ENCODE data around the gene DLG2. TPM values are rescaled to one million over a fixed set of nuclear protein-coding genes. Genes with fewer than 3 reads are reported as not detected.

The DLG2 gene
- total and polyA plus RNA-seq, 4 donors, result 1.3 to 23.3 (median 10.9) TPM

DNA sequence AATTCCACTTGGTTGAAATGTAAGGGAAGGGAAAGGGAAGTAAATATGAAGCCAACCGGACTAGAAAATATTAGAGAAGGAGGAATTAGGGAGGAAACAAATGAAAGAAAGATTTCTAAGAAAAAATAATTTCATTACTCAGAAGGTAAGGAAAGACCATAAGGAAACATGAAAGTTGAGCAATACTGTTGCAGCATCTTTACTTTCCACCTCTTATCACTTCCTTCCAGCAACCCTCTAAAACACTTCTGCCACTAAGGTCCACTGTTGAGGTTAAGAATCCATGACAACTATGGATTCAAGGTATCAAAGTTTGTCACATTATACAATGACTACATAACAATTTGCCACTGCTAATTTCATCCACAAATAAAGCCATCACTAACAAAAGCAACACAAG lies 308.6 kb downstream of the DLG2 start:
- no peak for DNase-seq
- Histone ChIP-seq H3K4me1 (ENCODE audit: control insufficient read depth in 1 of 2, insufficient read depth in 2 of 2, low read length in 2 of 2) (no peaks in the 10 kb centered on the region), H3K27me3 (ENCODE audit: control insufficient read depth in 1 of 2, insufficient read depth in 2 of 2, low read length in 1 of 2) (no peaks in the 10 kb centered on the region), H3K27ac (ENCODE audit: low read depth in 1 of 2, low read length in 2 of 2) (no peak overlapping the region), H3K36me3 (ENCODE audit: control insufficient read depth in 1 of 2, insufficient read depth in 2 of 2, low read length in 1 of 2) (no peaks in the 10 kb centered on the region), H3K4me3 (ENCODE audit: low read length in 2 of 2) (no peak overlapping the region), H3K9me3 (ENCODE audit: control insufficient read depth, low read length) (no peaks in the 10 kb centered on the region)
- no peak for ATAC-seq (ENCODE audit: low FRiP score)
- intact Hi-C loops (cut with DNase I), result no loop called here
- 27 to 28% methylated on average over 1 of the region's 1 CpG for WGBS, 2 donors

GRCh38 chr11:85316967-85317366 lies 310.2 kb downstream of the DLG2 start:
- intact Hi-C loops (cut with DNase I), result no loop called here
- Histone ChIP-seq H3K4me1 (ENCODE audit: control insufficient read depth in 1 of 2, insufficient read depth in 2 of 2, low read length in 2 of 2) (no peaks in the 10 kb centered on the region), H3K27ac (ENCODE audit: low read depth in 1 of 2, low read length in 2 of 2) (no peak overlapping the region), H3K27me3 (ENCODE audit: control insufficient read depth in 1 of 2, insufficient read depth in 2 of 2, low read length in 1 of 2) (no peaks in the 10 kb centered on the region), H3K4me3 (ENCODE audit: low read length in 2 of 2) (no peak overlapping the region), H3K36me3 (ENCODE audit: control insufficient read depth in 1 of 2, insufficient read depth in 2 of 2, low read length in 1 of 2) (no peaks in the 10 kb centered on the region), H3K9me3 (ENCODE audit: control insufficient read depth, low read length) (no peaks in the 10 kb centered on the region)
- DNase-seq (no peak), ATAC-seq (ENCODE audit: low FRiP score) (no peak)
- whole genome bisulfite sequencing, 2 donors, result 76 to 80% methylated on average over 5 of the region's 5 CpGs

DNA sequence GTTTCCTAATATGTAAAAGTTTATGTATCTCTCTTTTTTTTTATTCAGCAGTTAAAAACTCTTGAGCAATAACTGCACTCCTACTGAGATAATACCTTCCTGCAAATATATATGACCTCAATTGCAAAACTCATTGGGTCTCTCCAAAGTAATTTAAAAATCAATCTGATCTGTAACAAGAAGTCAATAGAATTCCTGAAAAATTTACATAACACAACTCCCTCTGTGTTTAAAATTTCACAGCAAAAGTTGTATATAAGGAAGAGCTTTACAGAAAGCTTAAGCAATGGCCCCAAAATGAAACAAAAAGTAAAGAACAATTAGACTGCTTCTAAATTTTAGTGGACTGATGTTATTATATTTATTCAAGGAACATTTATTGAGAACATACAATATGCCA lies 313.4 kb downstream of the DLG2 start:
- Histone ChIP-seq H3K4me3 (ENCODE audit: low read length in 2 of 2) (no peak overlapping the region), H3K4me1 (ENCODE audit: control insufficient read depth in 1 of 2, insufficient read depth in 2 of 2, low read length in 2 of 2) (no peaks in the 10 kb centered on the region), H3K27me3 (ENCODE audit: control insufficient read depth in 1 of 2, insufficient read depth in 2 of 2, low read length in 1 of 2) (no peaks in the 10 kb centered on the region), H3K36me3 (ENCODE audit: control insufficient read depth in 1 of 2, insufficient read depth in 2 of 2, low read length in 1 of 2) (no peaks in the 10 kb centered on the region), H3K27ac (ENCODE audit: low read depth in 1 of 2, low read length in 2 of 2) (no peak overlapping the region), H3K9me3 (ENCODE audit: control insufficient read depth, low read length) (no peaks in the 10 kb centered on the region)
- DNase-seq (no peak), ATAC-seq (ENCODE audit: low FRiP score) (no peak)
- intact Hi-C loops (cut with DNase I), result no loop called here

DNA sequence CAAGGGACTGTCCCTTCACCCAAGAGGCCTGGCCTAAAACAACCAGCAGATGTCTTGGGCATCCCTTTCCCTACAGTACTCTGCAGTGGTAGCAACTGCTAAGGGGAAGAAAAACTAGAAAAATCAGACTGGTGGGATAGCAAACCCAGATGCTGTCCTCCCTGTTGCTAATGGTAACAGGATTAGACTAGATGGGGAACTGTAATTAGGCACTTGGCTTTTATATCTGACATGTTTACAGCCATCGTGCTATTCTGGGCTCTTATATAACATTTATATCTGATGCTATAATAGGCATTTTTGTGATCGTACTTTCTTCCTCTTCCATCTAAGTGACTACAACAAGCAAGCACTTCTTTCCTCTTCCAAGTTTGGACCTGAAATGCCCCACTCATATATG lies 316.7 kb downstream of the DLG2 start:
- Histone ChIP-seq H3K9me3 (ENCODE audit: control insufficient read depth, low read length) (no peaks in the 10 kb centered on the region), H3K36me3 (ENCODE audit: control insufficient read depth in 1 of 2, insufficient read depth in 2 of 2, low read length in 1 of 2) (no peaks in the 10 kb centered on the region), H3K4me3 (ENCODE audit: low read length in 2 of 2) (no peak overlapping the region), H3K27ac (ENCODE audit: low read depth in 1 of 2, low read length in 2 of 2) (no peak overlapping the region), H3K27me3 (ENCODE audit: control insufficient read depth in 1 of 2, insufficient read depth in 2 of 2, low read length in 1 of 2) (no peaks in the 10 kb centered on the region), H3K4me1 (ENCODE audit: control insufficient read depth in 1 of 2, insufficient read depth in 2 of 2, low read length in 2 of 2) (no peaks in the 10 kb centered on the region)
- ATAC-seq (ENCODE audit: low FRiP score), result no peak
- no peak for DNase-seq
- intact Hi-C loops (cut with DNase I), result no loop called here
- 47 to 49% methylated on average over 2 of the region's 2 CpGs for WGBS, 2 donors

- Histone ChIP-seq H3K27me3 (ENCODE audit: control insufficient read depth in 1 of 2, insufficient read depth in 2 of 2, low read length in 1 of 2) (no peaks in the 10 kb centered on the region), H3K4me1 (ENCODE audit: control insufficient read depth in 1 of 2, insufficient read depth in 2 of 2, low read length in 2 of 2) (no peaks in the 10 kb centered on the region), H3K36me3 (ENCODE audit: control insufficient read depth in 1 of 2, insufficient read depth in 2 of 2, low read length in 1 of 2) (peaks cover 0 to 3% of the 10 kb centered on the region in 2 donors), H3K27ac (ENCODE audit: low read depth in 1 of 2, low read length in 2 of 2) (no peak overlapping the region), H3K4me3 (ENCODE audit: low read length in 2 of 2) (no peak overlapping the region), H3K9me3 (ENCODE audit: control insufficient read depth, low read length) (no peaks in the 10 kb centered on the region)
- DNase-seq, result no peak
- ATAC-seq (ENCODE audit: low FRiP score), result no peak
- intact Hi-C loops (cut with DNase I), result no loop called here
- 63 to 65% methylated on average over 3 of the region's 3 CpGs for WGBS, 2 donors
Measured at GRCh38 chr11:85307366-85307765, 319.8 kb downstream of the DLG2 start.

DNA sequence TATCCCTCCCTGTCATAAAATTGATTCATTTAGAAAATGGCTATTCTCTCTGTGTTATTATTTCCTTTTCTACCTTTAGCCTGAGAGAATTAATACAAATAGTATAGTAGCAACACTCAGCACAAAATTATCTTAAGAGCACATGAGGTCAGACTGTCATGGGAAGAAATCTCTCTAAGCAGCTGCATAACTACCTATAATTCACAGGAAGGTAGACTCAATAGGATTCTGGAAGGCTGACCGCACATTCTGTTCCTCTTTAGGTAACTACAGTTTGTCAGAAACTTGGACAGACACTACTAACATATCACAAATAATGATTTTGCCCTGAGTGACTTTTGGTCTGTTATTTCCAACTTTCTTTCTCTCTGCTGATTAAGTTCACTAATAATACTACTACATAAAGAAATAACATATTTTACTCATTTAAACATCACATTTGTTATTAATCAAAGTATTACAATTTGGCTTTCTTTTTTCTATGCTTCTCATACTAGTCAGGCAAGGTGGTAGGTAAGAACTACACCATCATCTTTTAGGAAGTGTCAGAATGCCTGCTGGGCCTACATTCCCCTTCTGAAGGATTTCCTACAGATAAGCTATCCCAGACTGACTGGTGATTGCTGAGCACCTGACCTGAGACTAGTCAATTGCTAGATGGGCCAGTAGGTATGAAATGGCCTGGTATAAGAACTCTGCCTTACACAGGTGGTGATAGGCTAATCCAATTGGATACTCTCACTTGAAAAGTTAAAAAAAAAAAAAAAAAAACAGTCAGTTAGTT lies 325.1 kb downstream of the DLG2 start:
- Histone ChIP-seq H3K36me3 (ENCODE audit: control insufficient read depth in 1 of 2, insufficient read depth in 2 of 2, low read length in 1 of 2) (peaks cover 0 to 3% of the 10 kb centered on the region in 2 donors), H3K4me3 (ENCODE audit: low read length in 2 of 2) (no peak overlapping the region), H3K9me3 (ENCODE audit: control insufficient read depth, low read length) (no peaks in the 10 kb centered on the region), H3K27ac (ENCODE audit: low read depth in 1 of 2, low read length in 2 of 2) (no peak overlapping the region), H3K4me1 (ENCODE audit: control insufficient read depth in 1 of 2, insufficient read depth in 2 of 2, low read length in 2 of 2) (no peaks in the 10 kb centered on the region), H3K27me3 (ENCODE audit: control insufficient read depth in 1 of 2, insufficient read depth in 2 of 2, low read length in 1 of 2) (no peaks in the 10 kb centered on the region)
- WGBS, 2 donors, result 65 to 71% methylated on average over 1 of the region's 1 CpG
- intact Hi-C loops (cut with DNase I), result no loop called here
- DNase-seq (no peak), ATAC-seq (ENCODE audit: low FRiP score) (no peak)

GRCh38 chr11:85299258-85299942 lies 327.7 kb downstream of the DLG2 start:
- no peaks in the 10 kb centered on the region for H3K27me3 ChIP-seq (ENCODE audit: control insufficient read depth in 1 of 2, insufficient read depth in 2 of 2, low read length in 1 of 2)
- ATAC-seq (ENCODE audit: low FRiP score), result no peak
- H3K4me1 ChIP-seq (ENCODE audit: control insufficient read depth in 1 of 2, insufficient read depth in 2 of 2, low read length in 2 of 2), result no peaks in the 10 kb centered on the region
- H3K9me3 ChIP-seq (ENCODE audit: control insufficient read depth, low read length), result no peaks in the 10 kb centered on the region
- H3K27ac ChIP-seq (ENCODE audit: low read depth in 1 of 2, low read length in 2 of 2), result no peak overlapping the region
- intact Hi-C loops (cut with DNase I), result no loop called here
- no peak overlapping the region for H3K4me3 ChIP-seq (ENCODE audit: low read length in 2 of 2)
- no peak for DNase-seq
- H3K36me3 ChIP-seq (ENCODE audit: control insufficient read depth in 1 of 2, insufficient read depth in 2 of 2, low read length in 1 of 2), result peaks cover 0 to 3% of the 10 kb centered on the region in 2 donors
- WGBS, 2 donors, result 32 to 49% methylated on average over 1 of the region's 1 CpG

DNA sequence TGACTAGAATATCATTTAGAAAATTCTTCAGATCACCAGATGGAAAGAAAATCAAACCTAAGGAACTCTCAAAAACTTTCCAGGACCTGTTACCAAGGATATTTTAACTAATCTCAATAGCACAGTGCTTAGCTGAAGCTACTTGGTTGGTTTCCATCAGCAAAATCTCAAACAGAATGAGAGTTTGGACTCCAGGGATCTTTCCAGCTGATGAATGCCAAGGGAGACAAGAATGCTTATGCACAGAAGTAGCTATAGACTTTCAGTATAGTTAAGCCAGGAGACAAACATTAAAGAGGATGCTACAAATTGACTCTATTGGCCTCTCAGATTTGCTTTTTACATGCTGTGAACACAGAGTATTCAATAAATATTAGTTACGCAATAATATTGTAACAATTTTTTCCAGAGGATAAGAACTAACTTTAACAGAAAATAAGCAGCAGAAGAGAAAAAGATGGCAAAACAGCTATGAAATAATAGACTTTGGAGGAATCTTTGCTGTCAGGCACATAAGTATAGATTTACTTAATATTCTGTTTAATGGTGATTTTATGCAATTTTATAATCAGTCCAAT lies 331.4 kb downstream of the DLG2 start:
- intact Hi-C loops (cut with DNase I), result no loop called here
- H3K36me3 ChIP-seq (ENCODE audit: control insufficient read depth in 1 of 2, insufficient read depth in 2 of 2, low read length in 1 of 2), result no peaks in the 10 kb centered on the region
- WGBS, 2 donors, result 97 to 99% methylated on average over 1 of the region's 1 CpG
- no peaks in the 10 kb centered on the region for H3K9me3 ChIP-seq (ENCODE audit: control insufficient read depth, low read length)
- no peak overlapping the region for H3K4me3 ChIP-seq (ENCODE audit: low read length in 2 of 2)
- H3K27ac ChIP-seq (ENCODE audit: low read depth in 1 of 2, low read length in 2 of 2), result no peak overlapping the region
- DNase-seq (no peak), ATAC-seq (ENCODE audit: low FRiP score) (no peak)
- H3K27me3 ChIP-seq (ENCODE audit: control insufficient read depth in 1 of 2, insufficient read depth in 2 of 2, low read length in 1 of 2), result no peaks in the 10 kb centered on the region
- no peaks in the 10 kb centered on the region for H3K4me1 ChIP-seq (ENCODE audit: control insufficient read depth in 1 of 2, insufficient read depth in 2 of 2, low read length in 2 of 2)

DNA sequence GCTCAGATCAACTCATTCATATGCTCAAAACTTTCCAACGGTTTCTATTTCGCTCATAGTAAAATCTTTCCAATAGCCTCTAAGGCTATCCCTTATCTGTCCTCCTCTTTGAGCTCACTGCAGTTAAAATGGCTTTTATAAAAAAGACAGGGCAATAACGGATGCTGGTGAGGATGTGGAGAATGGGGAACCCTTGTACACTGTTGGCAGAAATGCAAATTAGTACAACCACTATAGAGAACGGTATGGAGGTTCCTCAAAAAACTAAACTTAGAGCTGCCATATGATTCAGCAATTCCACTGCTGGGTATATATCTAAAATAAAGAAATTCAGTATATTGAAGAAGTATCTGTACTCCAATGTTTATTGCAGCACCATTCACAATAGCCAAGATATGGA lies 345.6 kb downstream of the DLG2 start:
- no peak overlapping the region for H3K4me3 ChIP-seq (ENCODE audit: low read length in 2 of 2)
- H3K27ac ChIP-seq (ENCODE audit: low read depth in 1 of 2, low read length in 2 of 2), result no peak overlapping the region
- ATAC-seq (ENCODE audit: low FRiP score), result no peak
- H3K9me3 ChIP-seq (ENCODE audit: control insufficient read depth, low read length), result no peaks in the 10 kb centered on the region
- DNase-seq, result no peak
- no peaks in the 10 kb centered on the region for H3K36me3 ChIP-seq (ENCODE audit: control insufficient read depth in 1 of 2, insufficient read depth in 2 of 2, low read length in 1 of 2)
- intact Hi-C loops (cut with DNase I), result no loop called here
- no peaks in the 10 kb centered on the region for H3K4me1 ChIP-seq (ENCODE audit: control insufficient read depth in 1 of 2, insufficient read depth in 2 of 2, low read length in 2 of 2)
- 91 to 93% methylated on average over 4 of the region's 4 CpGs for WGBS, 2 donors
- H3K27me3 ChIP-seq (ENCODE audit: control insufficient read depth in 1 of 2, insufficient read depth in 2 of 2, low read length in 1 of 2), result no peaks in the 10 kb centered on the region

Measured in aorta (tissue), 5 donors.